AG08396 (cell line): Measurements from ENCODE around the gene LRPPRC.
"Not testable (repeated sequence)": the region's sequence is repeated elsewhere in the genome, so short reads cannot be mapped to it uniquely, and the experiment has no call there.

ENCODE experiments used
- DNase-seq: peaks from one replicate; pipeline ENCODE4 v3.0.0; 2012; ENCODE audit warnings: low spot score, mixed read lengths

The LRPPRC gene

DNA sequence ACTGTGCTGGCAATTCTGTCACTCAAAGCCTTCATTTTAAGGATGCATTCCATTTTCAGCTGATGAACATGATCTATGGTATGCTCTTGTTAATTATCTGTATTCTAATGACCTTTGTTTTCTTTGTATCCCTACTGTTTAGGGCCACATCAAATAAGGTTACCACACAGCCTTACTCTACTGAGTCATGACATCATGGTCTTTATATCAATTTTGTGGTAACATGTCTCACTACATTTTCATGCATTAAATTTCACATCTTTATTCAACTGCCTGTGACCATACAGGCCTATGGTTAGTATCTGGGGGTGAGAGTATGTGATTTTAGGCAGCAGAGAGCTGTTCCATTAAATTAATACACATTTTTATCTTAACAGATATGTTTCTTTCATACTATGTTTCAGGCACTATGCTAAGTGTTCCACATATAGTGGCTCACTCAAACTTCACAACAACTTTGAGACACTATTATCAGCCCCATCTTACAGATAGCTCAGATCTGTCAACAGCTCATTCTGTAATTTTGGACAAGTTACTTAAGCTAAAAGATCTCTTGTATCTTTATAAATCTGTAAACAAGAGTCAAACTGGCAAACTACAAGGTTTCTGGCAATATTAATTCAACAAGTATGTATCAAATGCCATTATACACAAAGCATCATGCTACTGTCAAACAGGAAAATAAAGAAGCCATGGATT lies 18.0 kb downstream of the LRPPRC start:
- DNase-seq = no peak

DNA sequence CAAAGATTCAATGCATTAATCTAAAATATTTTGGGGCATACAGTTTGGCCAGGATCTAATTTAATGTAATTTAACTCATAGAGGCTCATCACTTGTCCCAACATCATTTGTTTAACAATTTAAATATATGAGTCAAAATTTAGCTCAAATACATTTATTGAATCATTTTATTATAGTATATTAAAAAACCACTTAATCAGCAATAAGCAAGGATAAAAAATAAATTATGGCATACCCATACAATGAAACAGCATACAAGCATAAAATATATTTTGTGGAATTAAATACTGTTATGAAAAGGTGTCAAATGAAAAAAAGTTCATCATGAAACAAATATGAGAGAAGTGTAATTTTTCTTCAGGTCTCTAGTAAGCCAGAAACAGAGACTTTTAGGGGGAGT lies 34.9 kb downstream of the LRPPRC start:
- no peak for DNase-seq

DNA sequence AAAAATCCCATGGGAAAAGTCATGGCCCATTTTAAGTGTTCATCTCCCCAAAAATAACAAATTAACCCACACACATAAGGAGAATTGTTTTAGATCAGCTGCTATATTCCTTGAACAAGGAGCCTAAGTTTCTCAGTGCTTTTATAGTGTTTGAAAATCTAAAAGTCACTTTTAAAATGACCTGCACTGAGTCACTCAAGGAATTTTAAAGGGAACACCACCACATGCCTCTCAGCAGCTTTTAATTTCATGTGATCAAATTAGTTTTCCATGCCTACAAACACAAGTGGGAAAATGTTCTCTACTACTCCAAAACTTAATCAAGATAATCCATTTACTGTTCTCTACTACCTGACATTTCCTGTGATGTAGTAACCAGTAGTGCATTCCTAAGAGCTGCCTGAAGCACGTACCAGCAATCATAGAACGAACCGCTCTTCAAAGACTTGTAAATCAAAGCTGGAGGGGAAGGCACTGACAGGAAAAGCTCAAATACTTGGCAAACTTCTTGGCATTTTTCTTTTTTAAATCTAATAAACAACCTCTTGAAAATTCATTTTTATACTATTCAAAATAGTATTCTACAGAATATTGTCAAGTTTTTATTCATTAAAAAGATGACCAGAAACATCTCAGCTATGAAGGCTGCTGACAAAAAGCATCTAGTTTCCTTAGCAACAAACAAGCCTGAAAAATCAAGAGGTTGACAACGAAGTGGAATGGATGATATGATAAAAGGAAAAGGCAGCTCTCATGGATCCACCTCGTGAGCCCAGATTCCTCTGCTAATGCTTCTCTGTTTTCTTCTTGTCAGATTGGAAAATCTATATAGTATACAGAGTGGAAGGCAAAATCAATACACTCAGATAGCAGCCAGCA lies 37.2 kb downstream of the LRPPRC start:
- no peak for DNase-seq

DNA sequence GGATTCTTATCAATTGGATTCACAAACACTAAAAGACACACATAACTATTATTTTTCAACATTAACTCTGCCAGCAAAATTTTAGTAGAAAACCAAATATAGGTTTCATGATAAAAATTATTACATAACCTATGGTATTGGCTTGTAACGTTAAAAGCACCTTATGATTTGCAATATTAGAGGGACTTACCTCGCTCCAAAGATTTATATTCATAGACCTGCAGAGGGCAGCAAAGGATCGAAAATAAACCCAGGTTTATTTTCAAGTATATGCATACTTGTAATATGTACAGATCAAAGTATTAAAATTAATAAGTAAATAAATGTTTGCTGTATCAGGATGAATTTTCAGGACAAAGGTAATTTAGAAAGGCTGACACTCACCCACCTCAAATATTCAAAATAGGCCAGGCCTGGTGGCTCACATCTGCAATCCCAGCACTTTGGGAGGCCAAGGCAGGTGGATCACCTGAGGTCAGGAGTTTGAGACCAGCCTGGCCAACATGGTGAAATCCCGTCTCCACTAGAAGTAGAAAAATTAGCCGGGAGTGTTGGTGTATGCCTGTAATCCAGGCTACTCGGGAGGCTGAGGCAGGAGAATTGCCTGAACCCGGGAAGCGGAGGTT lies 45.3 kb downstream of the LRPPRC start:
- DNase-seq = peak; percentile 6

DNA sequence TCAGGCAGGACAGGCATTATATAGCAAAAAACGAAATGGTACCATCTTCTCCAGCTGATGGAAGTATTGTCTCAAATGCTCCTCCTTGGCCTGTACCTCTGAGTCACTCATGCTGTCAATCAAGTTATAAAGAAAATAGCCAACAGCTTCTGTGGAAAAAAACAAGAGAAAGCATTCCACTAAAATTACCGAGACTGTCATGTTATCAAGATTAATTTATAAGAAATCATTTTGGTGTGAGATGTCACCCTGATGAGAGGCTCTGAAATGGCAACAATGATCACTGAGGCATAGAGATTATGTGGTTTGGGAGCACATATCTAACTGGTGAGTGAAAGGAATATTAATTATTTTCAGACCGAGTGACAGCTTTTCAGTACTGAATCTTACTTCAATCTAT lies 47.4 kb downstream of the LRPPRC start:
- DNase-seq = no peak

DNA sequence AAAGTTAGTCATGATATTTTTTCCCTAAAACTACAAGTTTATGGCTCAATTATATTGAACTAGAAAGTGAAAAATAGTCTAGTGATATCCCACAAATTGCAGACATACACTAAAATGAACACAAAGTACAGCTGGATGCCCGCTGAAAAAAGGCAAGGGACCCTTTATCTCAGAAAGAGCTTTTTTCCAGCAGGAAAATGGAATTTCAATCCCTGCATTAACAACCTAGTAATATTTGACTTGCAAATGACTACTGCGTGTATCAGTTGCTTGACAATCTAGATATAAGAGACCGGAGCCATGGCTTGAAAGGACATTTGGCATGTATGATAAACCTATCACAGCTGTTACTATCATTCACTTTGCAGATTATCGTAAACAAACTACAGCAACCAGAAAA lies 49.1 kb downstream of the LRPPRC start:
- no peak for DNase-seq

DNA sequence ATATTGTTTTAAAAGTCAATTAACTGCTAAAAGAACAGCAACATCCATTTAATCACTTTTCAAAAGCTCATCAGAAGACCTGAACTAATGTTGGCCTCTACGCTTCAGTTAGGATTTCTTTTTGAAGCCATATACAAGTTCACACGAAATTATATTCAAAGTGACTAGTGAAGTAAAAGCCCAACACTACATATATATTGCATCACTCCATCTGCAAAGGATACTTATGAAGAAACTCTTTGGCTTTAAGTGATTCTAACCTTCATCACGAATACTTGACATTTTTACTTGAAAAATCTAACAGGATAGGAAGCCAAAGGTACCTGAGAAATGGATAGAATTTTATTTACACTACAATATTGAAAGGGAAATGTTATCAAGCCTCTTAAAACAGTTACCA lies 50.4 kb downstream of the LRPPRC start:
- no peak for DNase-seq

DNA sequence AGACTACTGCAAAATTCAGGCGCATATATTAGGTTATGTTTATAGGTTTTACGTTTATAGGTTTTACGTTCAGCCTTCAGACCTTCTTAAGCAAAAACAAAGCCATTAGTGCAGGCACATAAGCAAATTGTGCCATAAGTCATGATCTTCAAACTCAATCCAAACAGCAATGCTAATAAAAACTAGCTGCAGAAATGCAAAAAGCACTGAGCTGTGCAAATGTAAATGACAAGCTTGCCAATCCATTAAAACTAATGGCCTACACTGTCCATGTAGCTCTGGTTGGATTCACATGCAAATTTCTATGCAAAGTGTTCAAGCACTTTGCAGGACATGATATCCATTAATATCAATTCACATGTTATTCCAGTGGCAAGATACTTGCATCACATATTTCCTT lies 50.9 kb downstream of the LRPPRC start:
- no peak for DNase-seq

DNA sequence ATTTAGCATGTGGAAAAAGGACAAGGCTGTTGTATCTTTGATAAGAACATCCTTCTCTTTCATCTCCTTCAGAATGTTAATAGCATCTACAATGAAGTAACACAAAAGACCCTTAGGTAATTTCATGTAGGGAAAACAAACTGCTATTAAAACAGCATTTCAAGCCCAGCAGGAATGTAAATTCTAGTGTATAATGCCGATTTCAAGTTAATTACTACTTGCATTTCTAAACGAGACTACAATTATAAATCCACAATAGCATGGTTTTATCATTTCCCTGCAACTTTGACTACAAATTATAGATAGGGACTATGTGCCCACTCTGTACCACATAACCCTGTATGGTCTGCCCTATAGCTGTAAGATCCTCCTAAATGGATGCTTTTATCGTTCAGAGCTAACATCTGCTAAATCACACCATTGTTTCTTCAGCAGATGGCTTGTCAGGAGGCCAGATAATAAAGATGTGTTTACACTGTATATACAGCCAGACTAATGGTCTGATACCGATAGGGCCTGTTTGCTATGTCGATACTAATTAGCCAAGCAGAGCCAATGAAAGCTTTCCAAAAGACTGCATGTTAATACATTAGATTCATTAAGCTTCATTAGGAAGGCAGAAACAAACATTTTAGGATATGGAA lies 51.9 kb downstream of the LRPPRC start:
- DNase-seq = no peak

DNA sequence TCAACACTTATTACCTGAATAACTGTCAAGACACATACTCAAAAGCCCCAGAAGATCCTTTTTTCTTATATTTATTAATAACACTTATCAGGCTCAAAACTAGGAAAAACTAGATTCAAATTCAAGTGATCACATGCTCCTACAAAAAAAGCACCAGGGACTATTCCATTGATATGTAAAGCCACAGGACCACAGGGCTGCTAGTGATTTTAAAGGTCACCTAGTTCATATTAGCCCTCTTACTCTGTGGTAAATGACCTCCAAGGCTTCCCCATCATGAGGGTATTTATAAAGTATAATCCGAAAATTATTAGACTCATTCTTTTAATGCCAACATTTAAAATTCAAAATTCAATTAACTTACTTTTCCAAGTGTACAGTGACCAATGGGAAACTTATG lies 52.5 kb downstream of the LRPPRC start:
- no peak for DNase-seq

DNA sequence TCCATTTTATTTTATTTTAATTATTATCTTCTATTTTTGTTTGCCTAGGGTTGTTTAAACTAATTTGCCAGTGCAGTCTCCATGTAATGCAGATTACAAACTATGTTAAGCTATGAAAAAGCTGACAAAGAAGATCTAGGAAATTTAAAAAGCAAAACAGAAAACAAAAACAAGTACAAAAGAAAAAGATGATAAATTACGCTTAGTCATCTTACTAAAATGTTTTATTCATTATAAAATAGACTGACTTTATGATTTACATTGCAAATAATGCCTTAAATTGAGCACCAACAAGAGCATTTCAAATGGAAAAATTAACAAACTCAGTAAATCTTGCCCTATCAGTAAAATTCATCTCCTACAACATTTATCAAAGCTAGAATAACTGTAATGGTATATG lies 52.9 kb downstream of the LRPPRC start:
- no peak for DNase-seq

DNA sequence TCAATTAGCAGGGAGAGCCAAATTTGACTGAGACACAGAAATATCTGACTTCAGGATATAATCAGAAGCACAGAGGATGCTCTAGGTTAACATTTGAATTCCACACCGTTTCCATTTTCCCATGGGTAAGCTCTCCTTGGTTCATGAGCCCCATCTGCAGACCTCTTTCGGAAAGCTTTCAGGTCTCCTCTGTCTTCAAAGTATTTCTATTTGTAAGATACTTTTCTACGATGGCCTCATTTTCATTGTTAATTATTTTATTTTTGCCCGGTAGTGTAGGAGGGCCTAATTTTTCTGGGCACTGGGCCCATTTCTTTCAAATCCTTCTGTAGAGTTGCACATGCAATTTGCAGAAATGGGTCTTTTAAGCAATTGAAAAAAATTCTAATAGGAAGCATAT lies 53.8 kb downstream of the LRPPRC start:
- no peak for DNase-seq

DNA sequence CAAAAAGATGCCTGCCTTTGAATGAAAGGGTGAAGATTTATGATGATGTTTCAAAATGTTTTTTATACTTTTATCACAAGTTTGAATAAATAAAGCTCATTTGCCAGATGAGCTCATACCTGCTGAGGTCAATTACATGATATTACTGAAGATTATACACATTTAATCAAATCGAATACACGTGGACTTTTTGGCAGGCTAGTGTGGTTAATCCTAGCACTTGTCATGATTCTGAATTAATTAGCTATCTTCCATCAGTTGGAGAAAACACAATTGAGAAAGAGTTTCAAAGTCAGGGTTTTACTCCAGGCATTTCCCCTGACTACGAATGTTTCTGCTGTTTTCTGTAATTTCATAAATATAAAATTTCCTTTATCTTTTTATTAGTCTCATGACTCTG lies 54.4 kb downstream of the LRPPRC start:
- DNase-seq = no peak

DNA sequence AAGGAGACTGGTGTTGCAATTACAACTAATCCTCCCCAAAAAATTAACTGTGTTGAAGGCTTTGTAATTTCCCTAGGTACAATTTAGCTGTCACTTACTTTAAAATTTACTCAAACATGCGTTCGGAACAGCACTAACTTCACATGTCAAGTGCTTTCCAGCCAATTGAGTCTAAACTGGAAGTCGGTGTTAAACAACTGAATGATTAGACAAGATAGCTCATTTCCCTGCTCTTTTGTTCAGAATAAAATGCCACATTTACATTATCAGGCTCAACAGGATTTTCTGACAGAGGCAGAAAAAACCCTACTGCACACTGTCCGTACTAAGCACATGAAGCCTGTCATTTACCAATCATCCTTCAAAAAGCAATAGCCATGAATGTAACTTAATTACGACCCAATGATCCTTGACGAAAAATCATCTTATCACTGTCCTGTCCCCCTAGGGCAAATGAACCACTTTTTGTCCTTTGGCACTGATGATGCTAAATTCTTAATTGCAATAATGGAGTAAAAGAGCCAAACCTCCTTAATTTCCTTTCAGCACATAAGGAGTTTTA lies 56.0 kb downstream of the LRPPRC start:
- no peak for DNase-seq

DNA sequence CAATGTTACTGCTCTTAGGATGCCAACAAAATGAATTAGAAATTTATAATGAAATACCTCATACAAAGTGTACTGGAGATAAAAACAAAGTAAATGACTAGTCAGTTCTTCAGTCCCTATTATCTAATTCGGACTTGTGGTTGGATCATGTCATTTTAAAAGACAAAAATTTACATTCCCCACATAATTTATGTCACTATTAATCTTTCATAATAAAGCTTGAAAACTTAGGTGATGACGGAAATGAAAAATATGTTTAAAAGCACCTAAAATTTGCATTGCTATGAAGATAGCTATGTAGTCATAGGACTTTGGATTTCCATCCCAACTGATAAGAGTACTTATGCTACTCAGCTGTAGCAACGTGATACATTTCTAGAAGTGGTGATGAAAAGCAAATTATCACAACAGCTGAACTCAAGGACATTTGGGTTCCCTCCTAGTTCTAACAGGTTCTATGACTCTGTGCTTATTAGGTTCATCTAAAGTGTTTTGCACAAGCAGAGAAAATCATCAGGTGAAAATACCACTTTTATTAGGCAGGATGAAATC lies 58.4 kb downstream of the LRPPRC start:
- no peak for DNase-seq

DNA sequence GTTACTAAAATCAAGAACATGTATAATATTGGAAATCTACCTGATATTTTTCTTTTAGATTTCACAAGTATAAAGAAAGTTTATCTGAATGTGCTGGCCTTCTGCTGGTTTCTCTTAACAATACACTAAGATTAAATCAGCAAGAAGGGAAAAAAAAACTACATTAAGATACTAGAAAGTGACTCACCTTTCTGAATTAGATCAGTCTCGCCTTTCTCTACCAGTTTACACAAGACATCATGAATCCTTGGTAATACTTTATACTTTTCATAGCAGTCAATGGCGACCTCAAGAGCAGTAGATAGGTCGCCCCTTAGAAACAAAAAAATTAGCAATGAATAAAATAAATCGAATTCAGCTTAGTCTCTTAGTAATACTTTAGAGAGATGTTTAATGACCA lies 61.2 kb downstream of the LRPPRC start:
- DNase-seq = no peak

DNA sequence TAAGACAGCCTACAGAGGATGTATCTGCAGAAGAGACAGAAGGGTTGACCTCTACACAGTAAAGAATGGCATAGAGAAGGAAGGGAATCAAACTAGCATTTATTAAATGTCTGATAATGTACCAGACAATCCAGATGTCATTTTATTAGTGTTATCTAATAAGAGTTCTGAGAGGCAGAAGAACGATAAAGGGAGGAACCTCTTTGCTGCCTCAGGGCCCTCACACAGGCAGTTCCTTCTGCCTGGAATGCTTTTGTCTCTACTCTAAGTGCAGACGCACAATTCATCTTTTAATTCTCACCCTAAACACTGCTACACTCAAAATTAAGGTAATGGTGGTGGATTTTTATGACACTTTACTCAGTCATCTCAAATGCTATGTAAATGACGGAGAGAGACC lies 64.5 kb downstream of the LRPPRC start:
- DNase-seq = no peak

DNA sequence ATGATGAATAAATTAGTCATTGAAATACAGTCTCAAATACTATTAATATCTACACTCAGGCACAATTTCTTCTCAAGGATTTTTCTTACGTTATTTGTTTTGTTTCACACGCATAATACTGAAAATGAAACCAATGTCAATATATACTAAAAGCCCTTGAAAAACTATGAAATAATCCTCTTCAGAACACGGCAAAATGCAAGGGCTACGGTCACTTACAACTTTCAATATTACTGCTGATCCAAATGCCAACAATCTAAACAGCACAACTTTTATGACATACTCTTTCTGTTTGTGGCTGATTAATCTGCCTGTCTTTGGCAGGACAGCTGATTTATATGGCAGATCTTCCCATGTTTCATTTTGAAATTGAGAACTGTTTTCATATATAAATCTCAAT lies 68.3 kb downstream of the LRPPRC start:
- no peak for DNase-seq

DNA sequence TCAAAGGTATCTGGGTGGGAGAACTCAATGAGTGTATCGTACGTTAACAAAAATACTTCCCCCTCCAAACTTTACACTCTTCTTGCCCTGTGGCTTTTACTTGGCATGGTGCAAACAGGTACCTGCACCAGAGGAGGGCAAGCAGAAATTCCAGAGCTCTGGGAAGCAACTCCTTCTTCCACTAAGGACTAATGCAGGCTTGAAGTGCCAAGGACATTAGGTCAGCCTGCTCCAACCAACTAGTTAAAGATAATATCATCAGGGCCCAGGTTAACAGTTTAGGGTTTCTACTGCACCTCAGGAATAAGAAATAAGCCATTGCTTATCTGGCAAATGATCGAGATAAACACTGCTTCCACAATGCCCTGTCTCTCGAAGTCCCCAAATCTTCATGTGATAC lies 70.4 kb downstream of the LRPPRC start:
- no peak for DNase-seq

DNA sequence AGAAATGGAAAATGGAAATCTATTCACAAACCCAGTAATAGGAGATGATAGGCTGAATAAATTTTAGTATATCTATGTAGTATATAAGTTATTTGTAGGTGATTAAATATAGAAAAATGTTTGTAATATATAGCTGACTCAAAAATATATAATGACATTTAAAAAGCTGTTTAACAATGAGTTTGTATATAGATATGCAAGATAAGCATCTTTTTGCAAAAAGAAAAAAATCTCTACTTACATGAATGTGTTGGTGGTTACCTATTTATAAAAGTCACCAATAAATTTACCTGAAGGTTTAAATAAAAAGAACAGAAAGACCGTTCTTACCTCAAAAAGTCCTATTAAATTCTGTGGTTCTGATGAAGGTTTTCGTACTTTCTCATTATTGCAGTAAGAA lies 71.3 kb downstream of the LRPPRC start:
- DNase-seq = no peak

DNA sequence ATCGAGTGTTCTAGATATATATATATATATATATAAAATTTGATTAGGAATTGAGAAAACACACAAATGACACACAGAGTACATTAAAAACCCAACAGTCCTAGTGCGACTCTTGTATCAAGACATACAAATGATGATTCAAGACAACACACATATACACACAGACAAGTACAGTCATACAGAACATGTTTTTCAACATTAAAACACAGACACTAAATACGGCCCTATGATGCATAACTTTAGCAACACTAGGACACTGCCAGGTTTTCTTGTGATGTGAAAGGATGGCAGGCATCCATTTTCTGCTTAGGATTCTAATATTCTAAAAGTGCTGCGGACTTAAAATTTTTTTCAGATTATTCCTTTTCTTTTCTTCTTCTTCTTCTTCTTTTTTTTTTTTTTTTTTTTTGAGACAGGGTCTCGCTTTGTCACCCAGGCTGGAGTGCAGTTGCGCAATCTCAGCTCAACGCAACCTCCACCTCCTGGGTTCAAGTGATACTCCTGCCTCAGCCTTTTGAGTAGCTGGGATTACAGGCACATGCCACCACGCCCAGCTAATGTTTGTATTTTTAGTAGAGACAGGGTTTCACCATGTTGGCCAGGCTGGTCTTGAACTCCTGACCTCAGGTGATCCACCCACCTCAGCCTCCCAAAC lies 84.5 kb downstream of the LRPPRC start:
- DNase-seq = not testable (repeated sequence)
